Tibial nerve (tissue), 4 donors: Measurements from ENCODE around the gene ATOH7.

Experiments
- CTCF ChIP-seq, 5 experiments: fragments of 200-600 bp in 3 of 5; fragments of 450-650 bp in 2 of 5; sonication (generic) in 3 of 5; IDR thresholded peaks; one replicate each; pipeline ENCODE4 v1.5.1; 2016 to 2019; ENCODE audit warnings: antibody characterized with exemption in 5 of 5, mild to moderate bottlenecking in 3 of 5, moderate library complexity in 2 of 5
- EP300 ChIP-seq, 2 donors: sonication (generic); formaldehyde crosslinking; IDR thresholded peaks; one replicate each; pipeline ENCODE4 v1.6.1; 2017; ENCODE audit warnings: antibody characterized with exemption in 2 of 2, mild to moderate bottlenecking in 1 of 2
- POLR2A ChIP-seq, 2 donors: fragments of 450-650 bp; IDR thresholded peaks; one replicate each; pipeline ENCODE4 v1.6.1; 2017; ENCODE audit warnings: antibody characterized with exemption in 2 of 2, mild to moderate bottlenecking in 2 of 2, moderate library complexity in 2 of 2

- TF ChIP-seq CTCF (IDR thresholded peaks at IDR 0.05) (peak in 4 of 5 experiments; percentile 25 to 64 (median 46)), EP300 (IDR thresholded peaks at IDR 0.05) (peak in 1 of 2 donors; percentile 38), POLR2A (IDR thresholded peaks at IDR 0.05) (peak in 1 of 2 donors; percentile 37)
Measured at GRCh38 chr10:68231106-68231816, 652 bp downstream of the ATOH7 start.
